Muscle of arm (tissue), 12 donors: ENCODE results near the gene PLCH1. TPM values are rescaled to one million over a fixed set of nuclear protein-coding genes. Genes with fewer than 3 reads are reported as not detected.
"Not testable (repeated sequence)": the region's sequence is repeated elsewhere in the genome, so short reads cannot be mapped to it uniquely, and the experiment has no call there.

Source experiments
- DNase-seq: peaks from one replicate; pipeline ENCODE4 v3.0.0-alpha.2; 2013
- polyA plus RNA-seq, 12 donors: library from polyadenylated mRNA; unstranded; fragments of 120-200 nt; gene quantifications; one replicate each; pipeline ENCODE4 v1.2.1, GENCODE V29; 2013; ENCODE audit not compliant: insufficient read length in 12 of 12

PLCH1 gene
- polyA plus RNA-seq, 12 donors, result 0.20 to 0.97 (median 0.40) TPM; not detected in 2

- no peak for DNase-seq
Observed at GRCh38 chr3:155646128-155646527, 98.7 kb downstream of the PLCH1 start.

GRCh38 chr3:155643581-155644165 is 101.2 kb downstream of the PLCH1 start:
- no peak for DNase-seq

- no peak for DNase-seq
Observed at GRCh38 chr3:155641956-155642355, 102.9 kb downstream of the PLCH1 start.

GRCh38 chr3:155640098-155640497 is 104.8 kb downstream of the PLCH1 start:
- DNase-seq, result no peak

GRCh38 chr3:155639462-155640055 is 105.3 kb downstream of the PLCH1 start:
- DNase-seq, result no peak

GRCh38 chr3:155638461-155638860 is 106.4 kb downstream of the PLCH1 start:
- not testable (repeated sequence) for DNase-seq

GRCh38 chr3:155637567-155637966 is 107.3 kb downstream of the PLCH1 start:
- DNase-seq, result no peak

GRCh38 chr3:155635056-155635455 is 109.8 kb downstream of the PLCH1 start:
- DNase-seq, result no peak

- DNase-seq, result no peak
Observed at GRCh38 chr3:155634121-155634719, 110.7 kb downstream of the PLCH1 start.

- DNase-seq, result no peak
Observed at GRCh38 chr3:155631323-155632019, 113.4 kb downstream of the PLCH1 start.

GRCh38 chr3:155629556-155629955 is 115.3 kb downstream of the PLCH1 start:
- no peak for DNase-seq

GRCh38 chr3:155629056-155629455 is 115.8 kb downstream of the PLCH1 start:
- no peak for DNase-seq

GRCh38 chr3:155622647-155623046 is 122.2 kb downstream of the PLCH1 start:
- DNase-seq, result not testable (repeated sequence)

GRCh38 chr3:155620552-155620951 is 124.3 kb downstream of the PLCH1 start:
- not testable (repeated sequence) for DNase-seq

GRCh38 chr3:155619118-155619915 is 125.6 kb downstream of the PLCH1 start:
- no peak for DNase-seq

GRCh38 chr3:155618543-155618942 is 126.3 kb downstream of the PLCH1 start:
- no peak for DNase-seq

GRCh38 chr3:155617346-155617925 is 127.4 kb downstream of the PLCH1 start:
- DNase-seq, result no peak

- DNase-seq, result not testable (repeated sequence)
Observed at GRCh38 chr3:155615141-155615540, 129.7 kb downstream of the PLCH1 start.

- DNase-seq, result not testable (repeated sequence)
Observed at GRCh38 chr3:155614410-155614809, 130.5 kb downstream of the PLCH1 start.

- no peak for DNase-seq
Observed at GRCh38 chr3:155611456-155611855, 133.4 kb downstream of the PLCH1 start.

GRCh38 chr3:155609586-155609985 is 135.3 kb downstream of the PLCH1 start:
- no peak for DNase-seq
